HepG2 (cell line): ENCODE measurements around the gene INTS1. TPM values are rescaled to one million over a fixed set of nuclear protein-coding genes. Genes with fewer than 3 reads are reported as not detected.

Experiments used
- ATAC-seq: fragments of 200-7000 bp; cut with Tn5 transposase; 3 replicates; pipeline ENCODE4 v1.9.1; 2020; ENCODE audit warnings: mild to moderate bottlenecking, moderate library complexity
- BruUV-seq: library from RNA; stranded (reverse); fragments of 400-500 nt; replicated peaks from 2 replicates; lab custom pipeline; 2021; lab: Mats Ljungman, UMichigan
- CTCF ChIA-PET: fragments of 300-600 bp; formaldehyde crosslinking; extraction: SDS; loops from one replicate; lab custom pipeline; 2021; ENCODE audit warnings: low total read pairs, inconsistent platforms, low intra/inter-chr PET ratio; lab: Yijun Ruan, JAX
- POLR2A ChIA-PET: fragments of 350-600 bp; sonication (Branson Sonifier 250); formaldehyde crosslinking; loops from one replicate; lab custom pipeline; 2020; ENCODE audit warnings: antibody characterized with exemption, inconsistent platforms; lab: Yijun Ruan, JAX
- DNase-seq: peaks from one replicate; pipeline ENCODE4 v3.0.0-alpha.2; 2015; ENCODE audit warnings: low spot score
- FAIRE-seq: peaks from 3 replicates; lab custom pipeline; 2011; peaks lifted over from hg19 to GRCh38; lab: Jason Lieb, UNC
- H2AFZ ChIP-seq: one replicate; pipeline ENCODE4 v1.6.1; 2011; ENCODE audit warnings: low read length, inconsistent platforms
- H3K27ac ChIP-seq: fragments of 300-600 bp; 3 replicates; pipeline ENCODE4 v1.8.0; 2011; ENCODE audit warnings: mixed run types, mild to moderate bottlenecking, mixed read lengths, low read length, inconsistent platforms; ENCODE audit not compliant: insufficient read depth; ENCODE audit errors: extremely low read length
- H3K27me3 ChIP-seq, 2 experiments: fragments of 200-600 bp in 1 of 2; 2 replicates in 1 of 2; 3 replicates in 1 of 2; pipeline versions ENCODE4 v1.6.0 to v1.8.0; 2011; ENCODE audit warnings: low read length in 2 of 2, mild to moderate bottlenecking in 2 of 2, moderate library complexity in 2 of 2, inconsistent platforms in 1 of 2; ENCODE audit not compliant: insufficient read depth in 2 of 2, control insufficient read depth in 1 of 2
- H3K36me3 ChIP-seq, 2 experiments: fragments of 200-600 bp in 1 of 2; replicated peaks in 1 of 2; 2 replicates in 1 of 2; 3 replicates in 1 of 2; pipeline versions ENCODE4 v1.5.1 to v1.8.0; 2011; ENCODE audit warnings: low read length in 2 of 2, inconsistent platforms in 1 of 2; ENCODE audit not compliant: insufficient read depth in 2 of 2, control insufficient read depth in 1 of 2
- H3K4me1 ChIP-seq: 2 replicates; pipeline ENCODE4 v1.5.1; 2012; ENCODE audit warnings: low read length, inconsistent platforms; ENCODE audit not compliant: insufficient read depth
- H3K4me2 ChIP-seq: 2 replicates; pipeline ENCODE4 v1.6.0; 2011; ENCODE audit warnings: low read depth, low read length, inconsistent platforms
- H3K4me3 ChIP-seq, 3 experiments: fragments of 200-600 bp in 1 of 3; sonication (generic), shearing (Covaris generic) in 1 of 3; replicated peaks in 1 of 3; 2 replicates each; pipeline ENCODE4 v1.5.1; 2011 to 2016; ENCODE audit warnings: low read length in 3 of 3, inconsistent platforms in 2 of 3, low read depth in 2 of 3, mild to moderate bottlenecking in 2 of 3, control low read depth in 1 of 3, mixed read lengths in 1 of 3; ENCODE audit not compliant: insufficient read depth in 1 of 3
- H3K79me2 ChIP-seq: one replicate; pipeline ENCODE4 v1.6.1; 2011; ENCODE audit warnings: low read length, inconsistent platforms; ENCODE audit not compliant: insufficient read depth
- H3K9ac ChIP-seq: 2 replicates; pipeline ENCODE4 v1.6.0; 2011; ENCODE audit warnings: mild to moderate bottlenecking, low read depth, low read length, inconsistent platforms; ENCODE audit not compliant: insufficient read depth
- H3K9me3 ChIP-seq: 2 replicates; pipeline ENCODE4 v1.5.1; 2012; ENCODE audit warnings: mild to moderate bottlenecking, low read length
- H4K20me1 ChIP-seq: 2 replicates; pipeline ENCODE4 v1.6.0; 2011; ENCODE audit warnings: inconsistent platforms, mild to moderate bottlenecking, low read length, moderate library complexity; ENCODE audit not compliant: insufficient read depth
- DZIP1 ChIP-seq: sonication (generic); formaldehyde crosslinking; IDR thresholded peaks from 2 replicates; pipeline ENCODE4 v1.5.0; 2020; ENCODE audit warnings: mild to moderate bottlenecking, missing genetic modification reagents
- HMG20A ChIP-seq: IDR thresholded peaks from 2 replicates; pipeline ENCODE4 v1.6.1; 2016; ENCODE audit warnings: borderline replicate concordance
- PRPF4 ChIP-seq: fragments of 200-400 bp; formaldehyde crosslinking; IDR thresholded peaks from 2 replicates; pipeline ENCODE4 v1.6.1; 2016; ENCODE audit warnings: low read length, low read depth; ENCODE audit not compliant: poor library complexity, severe bottlenecking
- SOX5 ChIP-seq: IDR thresholded peaks from 2 replicates; pipeline ENCODE4 v1.6.1; 2016; ENCODE audit warnings: borderline replicate concordance
- ZBTB38 ChIP-seq: sonication (generic); formaldehyde crosslinking; IDR thresholded peaks from 2 replicates; pipeline ENCODE4 v1.5.1; 2020; ENCODE audit warnings: mild to moderate bottlenecking, missing genetic modification reagents
- ZNF256 ChIP-seq: sonication (generic); formaldehyde crosslinking; conservative IDR thresholded peaks from 2 replicates; pipeline ENCODE4 v1.4.0; 2020; ENCODE audit warnings: missing genetic modification reagents
- whole genome bisulfite sequencing: methylation state at CpG from one replicate; pipeline ENCODE4 v1.1.6; 2017; ENCODE audit warnings: low lambda C conversion rate; 5-methylcytosine and 5-hydroxymethylcytosine counted together
- in situ Hi-C: cut with HindIII; loops from 2 replicates; pipeline ENCODE4 v1.10.0; 2017; ENCODE audit warnings: low pct_unique_long_range_greater_than_20kb; ENCODE audit not compliant: extremely low pct_ligation_motif_present
- intact Hi-C: fragments of 100-400 bp; cut with micrococcal nuclease; formaldehyde crosslinking; loops from one replicate; pipeline ENCODE4 v1.10.0; 2022; ENCODE audit not compliant: unreplicated experiment
- polyA plus RNA-seq, 8 experiments: library from polyadenylated mRNA; depleted of rRNA in 3 of 8; stranded (reverse) in 7 of 8; unstranded in 1 of 8; fragments of >200 nt; fragmentation: Illumina TruSeq in 4 of 8; extraction: Trizol in 4 of 8; gene quantifications; 2 replicates each; pipeline versions ENCODE4 v1.2.1 to v1.2.3, GENCODE V29; 2011 to 2016; ENCODE audit warnings: low read depth in 4 of 8, missing spikeins in 1 of 8, mixed read lengths in 1 of 8; ENCODE audit not compliant: insufficient read depth in 1 of 8
- total RNA-seq, 5 experiments: library from RNA; depleted of rRNA; stranded (reverse); fragments of >200 nt; fragmentation: Illumina TruSeq; extraction: Trizol; gene quantifications; 2 replicates each; pipeline ENCODE4 v1.2.3, GENCODE V29; 2016; ENCODE audit warnings: low read depth in 1 of 5
- TF ChIP-seq, protein P1 (sequence below): sonication (generic); formaldehyde crosslinking; IDR thresholded peaks from 2 replicates; pipeline ENCODE4 v1.5.1; 2020; ENCODE audit warnings: missing genetic modification reagents, mild to moderate bottlenecking, borderline replicate concordance

Gene INTS1
- total and polyA plus RNA-seq, 2 of the 13 experiments (the other 11 are each of a cell fraction or from before 2014, with no cell fraction given): 13.7 to 29.0 TPM

- peak; percentile 67 for TF ChIP-seq PRPF4
- TF ChIP-seq, protein P1, sequence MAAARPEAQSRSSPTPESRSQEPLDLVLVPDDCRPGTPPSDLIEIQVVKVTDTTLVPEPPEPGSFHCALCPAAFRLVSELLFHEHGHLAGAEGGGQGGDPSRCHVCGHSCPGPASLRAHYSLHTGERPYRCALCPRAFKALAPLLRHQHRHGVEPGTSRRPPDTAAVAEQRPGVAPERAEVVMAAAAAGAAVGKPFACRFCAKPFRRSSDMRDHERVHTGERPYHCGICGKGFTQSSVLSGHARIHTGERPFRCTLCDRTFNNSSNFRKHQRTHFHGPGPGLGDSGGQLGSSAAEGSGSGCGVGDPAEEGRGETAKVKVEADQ: no peak
Measured at GRCh38 chr7:1536455-1536742, 32.2 kb upstream of the INTS1 start (continued).

DNA sequence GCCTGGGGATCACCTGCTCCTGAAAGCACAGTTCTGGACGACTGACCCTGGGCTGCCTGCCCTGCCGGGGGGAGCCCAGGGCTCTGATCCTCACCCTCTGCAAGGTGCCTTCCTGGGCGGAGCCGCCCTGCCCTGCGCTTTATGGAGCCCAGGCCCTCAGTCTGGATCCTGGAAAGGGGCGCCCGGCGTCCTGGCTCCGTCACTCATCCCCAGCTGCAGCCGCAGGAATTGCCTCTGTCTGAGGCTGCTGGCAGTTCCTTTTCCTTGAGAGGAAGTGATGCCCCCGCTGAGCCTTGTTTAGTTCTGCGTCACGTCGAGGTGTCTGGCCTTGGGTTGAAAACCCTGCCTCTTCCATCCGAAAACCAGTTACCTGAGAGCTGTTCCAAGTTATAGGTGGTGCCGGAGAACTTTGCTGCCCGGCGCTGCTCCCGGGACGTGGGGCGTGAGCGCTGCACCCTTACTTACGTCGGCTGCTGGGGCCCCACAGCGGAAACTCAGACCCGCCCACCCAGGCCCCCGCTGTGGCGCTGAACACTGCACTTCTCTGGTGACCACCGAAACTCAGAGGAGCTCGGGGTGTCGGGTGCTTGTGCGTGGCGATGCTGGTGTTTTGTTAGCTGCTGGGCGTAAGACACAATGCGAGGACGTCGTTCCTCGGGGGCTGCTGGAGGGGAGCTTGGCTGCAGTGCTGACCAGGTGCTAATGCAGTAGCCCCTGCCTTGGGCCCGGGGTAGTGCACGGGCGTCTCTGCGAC lies 31.7 kb upstream of the INTS1 start:
- peaks cover 13 to 21% of the 10 kb centered on the region in 2 experiments; a peak in 4 of 5 replicates for H3K36me3 ChIP-seq
- POLR2A ChIA-PET: interaction anchor here (1.6 to 7.0 kb wide), 3 partner anchors 20 to 34 kb away, joined by 5 to 108 read pairs (median 13); partner anchors contain the start of genes PSMG3 and TMEM184A
- H3K9me3 ChIP-seq: no peaks in the 10 kb centered on the region
- in situ Hi-C loops: no loop called here
- H3K4me1 ChIP-seq: peaks cover 60% of the 10 kb centered on the region
- CTCF ChIA-PET: no interaction called here
- intact Hi-C loops: loop anchor here (2.0 kb wide), 2 partner anchors 19 to 29 kb away; no protein-coding TSS in a partner anchor
- TF ChIP-seq ZNF256 (CRISPR knock-in tag) (no peak), ZBTB38 (0 out of 2 replicates have a peak, but pooled peaks have one; percentile 6), SOX5 (no peak), HMG20A (CRISPR knock-in tag) (no peak), DZIP1 (CRISPR knock-in tag) (0 out of 2 replicates have a peak, but pooled peaks have one; percentile 8)
- peaks cover 15% of the 10 kb centered on the region; the same call in 1 of the 2 replicates for H4K20me1 ChIP-seq
- peak overlapping the region; percentile 85 for H3K27ac ChIP-seq
- 95% methylated on average over 18 of the region's 42 CpGs for WGBS
- BruUV-seq: no TSS peak
- no peaks in the 10 kb centered on the region; a peak in 1 of 5 replicates for H3K27me3 ChIP-seq
- DNase-seq: no peak
- ATAC-seq: no peak
- no peak overlapping the region for H2AFZ ChIP-seq
- H3K4me2 ChIP-seq: peak overlapping the region; percentile 83
- peaks cover 62% of the 10 kb centered on the region for H3K79me2 ChIP-seq
- no peak for FAIRE-seq
- H3K4me3 ChIP-seq: peak overlapping the region in 1 of 3 experiments; percentile 68; a peak in 2 of 6 replicates
- H3K9ac ChIP-seq: peak overlapping the region; percentile 82; the same call in 1 of the 2 replicates
